HG02623 (cell line): ENCODE data around the gene STAC.

Experiments used
- ATAC-seq: cut with Tn5 transposase; IDR thresholded peaks from one replicate; pipeline ENCODE4 v1.9.1; 2021; ENCODE audit warnings: moderate library complexity; ENCODE audit not compliant: unreplicated experiment

The STAC gene

GRCh38 chr3:36511791-36512486 lies 131.6 kb downstream of the STAC start:
- no peak for ATAC-seq

- ATAC-seq = no peak
Measured at GRCh38 chr3:36512555-36512954, 132.3 kb downstream of the STAC start.

GRCh38 chr3:36514171-36514570 lies 133.9 kb downstream of the STAC start:
- ATAC-seq = no peak

GRCh38 chr3:36519682-36520081 lies 139.4 kb downstream of the STAC start:
- no peak for ATAC-seq

GRCh38 chr3:36520241-36521006 lies 140.1 kb downstream of the STAC start:
- ATAC-seq = no peak

- ATAC-seq = no peak
Measured at GRCh38 chr3:36521007-36521379, 140.7 kb downstream of the STAC start.

- no peak for ATAC-seq
Measured at GRCh38 chr3:36524560-36524959, 144.3 kb downstream of the STAC start.

- ATAC-seq = no peak
Measured at GRCh38 chr3:36525115-36525801, 145.0 kb downstream of the STAC start.

- ATAC-seq = no peak
Measured at GRCh38 chr3:36538136-36538749, 157.9 kb downstream of the STAC start.

- no peak for ATAC-seq
Measured at GRCh38 chr3:36540888-36541518, 160.7 kb downstream of the STAC start.

GRCh38 chr3:36542186-36542585 lies 161.9 kb downstream of the STAC start:
- ATAC-seq = no peak

- ATAC-seq = no peak
Measured at GRCh38 chr3:36543276-36543997, 163.1 kb downstream of the STAC start.

- ATAC-seq = no peak
Measured at GRCh38 chr3:36546226-36546625, 165.9 kb downstream of the STAC start.

- ATAC-seq = no peak
Measured at GRCh38 chr3:36548712-36549111, 168.4 kb downstream of the STAC start.

GRCh38 chr3:36557021-36557707 lies 176.9 kb downstream of the STAC start:
- peak; percentile 65 for ATAC-seq

- no peak for ATAC-seq
Measured at GRCh38 chr3:36557708-36558421, 177.6 kb downstream of the STAC start.

- no peak for ATAC-seq
Measured at GRCh38 chr3:36558961-36559360, 178.7 kb downstream of the STAC start.

GRCh38 chr3:36560685-36561084 lies 180.4 kb downstream of the STAC start:
- no peak for ATAC-seq

- ATAC-seq = no peak
Measured at GRCh38 chr3:36561601-36562000, 181.3 kb downstream of the STAC start.
